C4-2B (cell line): Measurements from ENCODE around the gene PON3.

ENCODE experiments used
- H3K27ac ChIP-seq: fragments of 450-650 bp; 2 replicates; pipeline ENCODE4 v1.5.1; 2017
- CTCF ChIP-seq: fragments of 450-650 bp; conservative IDR thresholded peaks from 2 replicates; pipeline ENCODE4 v1.5.1; 2017; ENCODE audit warnings: mild to moderate bottlenecking
- ZFX ChIP-seq: fragments of 450-650 bp; IDR thresholded peaks from 2 replicates; pipeline ENCODE4 v1.6.1; 2017

The PON3 gene

GRCh38 chr7:95425694-95426093 is 29.5 kb upstream of the PON3 start:
- no peak overlapping the region for H3K27ac ChIP-seq
- TF ChIP-seq CTCF, result no peak
- no peak for TF ChIP-seq ZFX

- no peak overlapping the region for H3K27ac ChIP-seq
- TF ChIP-seq CTCF, result no peak
- TF ChIP-seq ZFX, result no peak
Measured at GRCh38 chr7:95424716-95425115, 28.5 kb upstream of the PON3 start.

- H3K27ac ChIP-seq, result no peak overlapping the region
- TF ChIP-seq CTCF, result no peak
- TF ChIP-seq ZFX, result no peak
Measured at GRCh38 chr7:95421847-95422444, 25.8 kb upstream of the PON3 start.

GRCh38 chr7:95421000-95421846 is 25.0 kb upstream of the PON3 start:
- no peak overlapping the region for H3K27ac ChIP-seq
- TF ChIP-seq ZFX (no peak), CTCF (no peak)

- no peak for TF ChIP-seq ZFX
- TF ChIP-seq CTCF, result no peak
- H3K27ac ChIP-seq, result no peak overlapping the region
Measured at GRCh38 chr7:95412075-95412474, 15.9 kb upstream of the PON3 start.

GRCh38 chr7:95411666-95412065 is 15.5 kb upstream of the PON3 start:
- no peak for TF ChIP-seq CTCF
- no peak for TF ChIP-seq ZFX
- no peak overlapping the region for H3K27ac ChIP-seq

GRCh38 chr7:95411036-95411435 is 14.9 kb upstream of the PON3 start:
- no peak for TF ChIP-seq ZFX
- TF ChIP-seq CTCF, result no peak
- H3K27ac ChIP-seq, result no peak overlapping the region
